ENCODE data around the gene DPYSL4. TPM values are rescaled to one million over a fixed set of nuclear protein-coding genes. Genes with fewer than 3 reads are reported as not detected.

The DPYSL4 gene
- total and polyA plus RNA-seq, 2 experiments from 2014 or later, result 2.1 to 4.1 TPM

DNA sequence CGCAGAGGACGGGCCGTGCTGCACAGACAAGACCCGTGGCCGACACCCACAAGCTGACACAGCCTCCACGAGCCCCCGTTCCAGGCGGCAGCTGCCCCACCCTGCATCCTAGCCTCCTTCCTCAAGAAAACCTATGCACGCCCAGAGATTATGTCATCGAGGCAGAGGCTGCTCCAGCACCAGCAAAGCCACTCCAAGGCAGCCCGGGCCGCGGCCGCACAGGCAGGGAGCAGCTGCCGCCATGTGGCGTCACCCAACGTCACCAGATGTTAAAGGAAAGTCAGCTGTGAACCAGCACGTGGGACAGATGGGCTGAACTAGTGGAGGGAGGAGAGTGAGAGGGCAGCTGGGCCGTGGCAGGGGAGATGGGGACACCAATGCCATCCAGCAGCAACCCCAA is 61.2 kb downstream of the DPYSL4 start:
- no peaks in the 10 kb centered on the region for H4K20me1 ChIP-seq (ENCODE audit: insufficient read depth, poor library complexity, severe bottlenecking)
- no peaks in the 10 kb centered on the region for H3K27me3 ChIP-seq
- H3K79me2 ChIP-seq, result no peaks in the 10 kb centered on the region
- no peaks in the 10 kb centered on the region for H3K36me3 ChIP-seq (replicated peaks; ENCODE audit: insufficient read depth, low read depth)
- no peaks in the 10 kb centered on the region for H3K9me2 ChIP-seq (replicated peaks; ENCODE audit: insufficient read depth)
- no peaks in the 10 kb centered on the region for H3K9me3 ChIP-seq (ENCODE audit: low read depth)
- no peak for DNase-seq (ENCODE audit: low spot score)
- H2AFZ ChIP-seq, result no peak overlapping the region
- H3K4me3 ChIP-seq, result no peak overlapping the region
- TF ChIP-seq EZH2 (IDR thresholded peaks at IDR 0.05; ENCODE audit: borderline replicate concordance), result no peak
- TF ChIP-seq EZH2phosphoT487 (IDR thresholded peaks at IDR 0.05; ENCODE audit: low read depth, severe bottlenecking, unreplicated experiment), result no peak
- no peak for TF ChIP-seq CTCF (IDR thresholded peaks at IDR 0.05; ENCODE audit: poor library complexity)
- WGBS (ENCODE audit: low lambda C conversion rate, missing lambda C conversion rate), result 90% methylated on average over 19 of the region's 19 CpGs
- peaks cover 5% of the 10 kb centered on the region for H3K4me1 ChIP-seq (ENCODE audit: insufficient read depth)
- no peak overlapping the region for H3K27ac ChIP-seq
- H3K4me2 ChIP-seq, result no peak overlapping the region

- Histone ChIP-seq H3K79me2 (no peaks in the 10 kb centered on the region), H3K27ac (no peak overlapping the region), H3K4me2 (peak overlapping the region; percentile 84), H3K9me3 (ENCODE audit: low read depth) (no peaks in the 10 kb centered on the region), H3K27me3 (no peaks in the 10 kb centered on the region), H3K9me2 (replicated peaks; ENCODE audit: insufficient read depth) (no peaks in the 10 kb centered on the region), H3K4me1 (ENCODE audit: insufficient read depth) (peaks cover 5% of the 10 kb centered on the region), H2AFZ (peak overlapping the region; percentile 52), H3K36me3 (replicated peaks; ENCODE audit: insufficient read depth, low read depth) (no peaks in the 10 kb centered on the region), H3K4me3 (peak overlapping the region; percentile 45), H4K20me1 (ENCODE audit: insufficient read depth, poor library complexity, severe bottlenecking) (no peaks in the 10 kb centered on the region)
- 44% methylated on average over 32 of the region's 38 CpGs for whole genome bisulfite sequencing (ENCODE audit: low lambda C conversion rate, missing lambda C conversion rate)
- DNase-seq (ENCODE audit: low spot score), result peak; percentile 84
- TF ChIP-seq EZH2phosphoT487 (IDR thresholded peaks at IDR 0.05; ENCODE audit: low read depth, severe bottlenecking, unreplicated experiment) (no peak), CTCF (IDR thresholded peaks at IDR 0.05; ENCODE audit: poor library complexity) (no peak), EZH2 (IDR thresholded peaks at IDR 0.05; ENCODE audit: borderline replicate concordance) (no peak)
Observed at GRCh38 chr10:132248455-132249225, 61.9 kb downstream of the DPYSL4 start.

GRCh38 chr10:132249226-132249724 is 62.5 kb downstream of the DPYSL4 start:
- Histone ChIP-seq H3K36me3 (replicated peaks; ENCODE audit: insufficient read depth, low read depth) (no peaks in the 10 kb centered on the region), H4K20me1 (ENCODE audit: insufficient read depth, poor library complexity, severe bottlenecking) (no peaks in the 10 kb centered on the region), H3K4me1 (ENCODE audit: insufficient read depth) (peaks cover 5% of the 10 kb centered on the region), H3K9me3 (ENCODE audit: low read depth) (no peaks in the 10 kb centered on the region), H3K4me2 (peak overlapping the region; percentile 84), H3K79me2 (no peaks in the 10 kb centered on the region), H3K27ac (no peak overlapping the region), H3K9me2 (replicated peaks; ENCODE audit: insufficient read depth) (no peaks in the 10 kb centered on the region), H3K27me3 (no peaks in the 10 kb centered on the region), H2AFZ (no peak overlapping the region), H3K4me3 (no peak overlapping the region)
- TF ChIP-seq EZH2 (IDR thresholded peaks at IDR 0.05; ENCODE audit: borderline replicate concordance) (no peak), EZH2phosphoT487 (IDR thresholded peaks at IDR 0.05; ENCODE audit: low read depth, severe bottlenecking, unreplicated experiment) (no peak), CTCF (IDR thresholded peaks at IDR 0.05; ENCODE audit: poor library complexity) (no peak)
- WGBS (ENCODE audit: low lambda C conversion rate, missing lambda C conversion rate), result 93% methylated on average over 10 of the region's 11 CpGs
- no peak for DNase-seq (ENCODE audit: low spot score)

Measured in hepatocyte (in vitro differentiated cells).